ENCODE measurements around the gene RINL.
A peak's percentile ranks its signal among the peaks of the same experiment; 100 is the strongest.
"Not testable (repeated sequence)": the region's sequence is repeated elsewhere in the genome, so short reads cannot be mapped to it uniquely, and the experiment has no call there.

The RINL gene

GRCh38 chr19:38873400-38873799 is 4.7 kb downstream of the RINL start:
- not testable (repeated sequence) for DNase-seq

DNA sequence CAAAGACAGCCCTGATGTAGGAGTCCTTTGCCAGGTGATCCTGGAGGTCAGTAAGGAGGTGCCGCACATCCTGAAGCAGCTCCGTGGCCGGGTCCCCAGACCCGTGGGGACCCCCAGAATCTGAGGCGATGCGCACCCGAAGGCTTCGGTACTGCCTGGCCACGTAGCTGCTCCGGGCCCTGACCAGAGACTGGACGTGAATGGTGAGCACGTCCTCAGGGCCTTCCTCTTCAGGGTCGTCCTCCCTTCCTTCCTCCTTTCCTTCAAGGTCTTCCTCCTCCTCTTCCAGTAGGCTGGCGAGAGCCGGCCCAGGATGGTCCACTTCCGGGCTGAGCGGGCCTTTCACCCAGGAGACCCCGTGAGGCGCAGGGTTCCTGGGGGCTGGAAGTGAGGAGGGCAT is 7.5 kb downstream of the RINL start:
- DNase-seq = no peak

GRCh38 chr19:38869836-38870607 is 8.1 kb downstream of the RINL start:
- DNase-seq = peak; percentile 92

DNA sequence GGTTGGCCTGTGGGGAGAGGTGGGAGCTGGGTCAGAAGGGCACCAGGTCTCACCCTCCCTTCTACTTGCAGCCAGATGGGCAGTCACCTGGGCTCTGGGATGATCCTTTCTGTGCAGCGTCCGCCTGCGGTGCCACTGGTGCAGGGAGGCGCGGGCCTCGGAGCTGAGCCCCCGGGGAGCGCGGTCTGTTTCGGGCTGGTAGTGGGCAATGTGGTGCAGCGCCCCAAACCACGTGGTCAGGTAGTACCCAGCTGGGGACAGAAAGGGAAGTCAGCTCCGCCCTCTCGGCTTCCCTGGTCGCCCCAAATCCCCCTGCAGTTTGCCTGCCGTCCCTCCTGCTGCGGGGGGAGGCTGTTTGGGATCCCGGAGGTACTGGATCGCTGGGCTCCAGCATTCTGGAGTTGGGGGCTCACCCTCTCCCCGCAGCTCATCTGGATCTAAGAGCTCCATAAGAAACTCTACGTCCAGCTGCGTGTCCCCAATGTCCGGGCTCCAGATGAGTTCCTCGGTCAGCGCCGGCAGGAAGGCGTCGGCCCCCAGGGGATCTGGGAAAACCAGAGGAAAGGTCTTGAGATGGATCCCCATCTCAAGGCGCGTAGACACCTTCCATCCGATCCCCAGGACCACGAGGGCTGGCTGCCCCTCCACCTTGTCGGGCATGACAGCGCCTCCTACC is 8.8 kb downstream of the RINL start:
- no peak for DNase-seq

GRCh38 chr19:38868551-38868950 is 9.5 kb downstream of the RINL start:
- no peak for DNase-seq

DNA sequence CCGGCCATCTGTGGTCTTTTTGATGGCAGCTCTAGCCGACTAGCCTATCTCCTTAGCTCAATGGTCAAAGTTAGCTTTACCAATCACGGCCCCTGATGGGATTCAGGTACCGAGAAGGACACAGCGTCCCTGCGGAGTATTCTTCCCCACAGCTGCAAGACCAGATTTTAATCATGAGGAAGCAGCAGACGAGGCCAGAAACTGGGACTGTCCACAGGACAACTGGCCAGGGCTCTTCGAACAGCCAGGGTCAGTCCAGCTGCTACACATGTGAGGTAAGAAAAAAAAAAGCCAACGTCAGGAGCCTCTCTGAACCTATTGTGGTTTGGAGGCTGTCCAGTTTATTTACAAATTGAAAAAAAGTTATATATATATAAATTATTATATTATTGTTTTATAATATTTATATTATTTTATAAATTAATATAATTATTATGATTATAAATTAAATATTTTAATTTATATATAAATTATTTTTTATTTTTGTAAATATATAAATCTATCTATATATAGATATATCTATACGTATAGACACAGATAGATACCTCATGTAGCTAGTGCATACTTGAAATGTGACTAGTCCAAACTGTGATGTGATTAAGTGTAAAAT is 10.8 kb downstream of the RINL start:
- DNase-seq = no peak

DNA sequence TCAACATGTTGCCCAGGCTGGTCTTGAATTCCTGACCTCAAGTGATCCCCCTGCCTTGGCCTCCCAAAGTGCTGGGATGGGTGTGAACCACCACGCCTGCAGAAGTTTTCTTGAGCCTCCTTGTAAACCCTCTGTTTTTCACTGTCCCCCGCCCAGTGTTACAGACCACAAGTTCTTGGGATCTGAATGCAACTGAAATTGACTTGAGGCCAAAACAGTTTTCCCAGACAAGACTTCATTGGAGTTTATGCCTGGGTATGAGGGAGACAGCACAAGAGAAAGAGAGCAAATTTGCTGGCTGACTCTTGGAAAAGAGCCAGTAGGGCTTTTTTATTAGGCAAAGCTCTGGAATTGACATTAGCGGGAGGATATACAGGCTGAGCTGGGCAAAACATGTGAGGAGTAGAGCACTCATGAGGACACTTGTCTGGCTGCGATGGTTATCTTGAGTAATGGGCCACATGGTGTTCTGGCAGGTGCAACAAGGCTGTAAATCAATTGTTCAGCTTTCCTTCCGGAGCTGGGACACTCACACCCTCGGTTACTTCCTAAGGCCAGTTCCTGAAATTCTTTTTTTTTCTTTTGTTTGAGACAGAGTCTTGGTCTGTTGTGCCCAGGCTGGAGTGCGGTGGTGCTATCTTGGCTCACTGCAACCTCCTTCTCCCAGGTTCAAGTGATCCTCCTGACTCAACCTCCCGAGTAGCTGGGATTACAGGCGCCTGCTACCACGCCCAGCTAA is 15.6 kb downstream of the RINL start:
- DNase-seq = no peak

- DNase-seq = no peak
Observed at GRCh38 chr19:38861368-38861767, 16.7 kb downstream of the RINL start.

DNA sequence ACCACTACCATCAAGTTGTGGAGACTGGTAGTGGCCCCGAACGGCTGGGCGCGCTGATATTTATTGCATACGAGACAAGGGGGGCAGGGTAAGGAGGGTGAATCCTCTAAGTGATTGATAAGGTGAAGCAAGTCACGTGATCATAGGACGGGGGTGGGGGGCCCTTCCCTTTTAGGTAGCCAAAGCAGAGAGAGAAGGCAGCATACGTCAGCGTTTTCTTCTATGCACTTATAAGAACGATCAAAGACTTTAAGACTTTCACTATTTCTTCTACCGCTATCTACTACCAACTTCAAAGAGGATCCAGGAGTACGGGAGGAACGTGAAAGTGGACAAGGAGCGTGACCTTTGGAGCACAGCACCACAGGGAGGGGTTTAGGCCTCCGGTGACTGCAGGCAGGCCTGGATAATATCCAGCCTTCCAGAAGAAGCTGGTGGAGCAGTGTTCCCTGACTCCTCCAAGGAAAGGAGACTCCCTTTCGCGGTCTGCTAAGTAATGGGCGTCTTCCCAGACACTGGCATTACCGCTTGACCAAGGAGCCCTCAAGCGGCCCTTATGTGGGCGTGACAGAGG is 18.4 kb downstream of the RINL start:
- DNase-seq = not testable (repeated sequence)

- DNase-seq = no peak
Observed at GRCh38 chr19:38856813-38857212, 21.3 kb downstream of the RINL start.

DNA sequence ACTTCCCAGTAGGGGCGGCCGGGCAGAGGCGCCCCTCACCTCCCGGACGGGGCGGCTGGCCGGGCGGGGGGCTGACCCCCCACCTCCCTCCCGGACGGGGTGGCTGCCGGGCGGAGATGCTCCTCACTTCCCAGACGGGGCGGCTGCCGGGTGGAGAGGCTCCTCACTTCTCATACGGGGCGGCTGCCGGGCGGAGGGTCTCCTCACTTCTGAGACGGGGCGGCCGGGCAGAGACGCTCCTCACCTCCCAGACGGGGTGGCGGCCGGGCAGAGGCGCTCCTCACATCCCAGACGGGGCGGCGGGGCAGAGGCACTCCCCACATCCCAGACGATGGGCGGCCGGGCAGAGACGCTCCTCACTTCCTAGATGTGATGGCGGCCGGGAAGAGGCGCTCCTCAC is 22.3 kb downstream of the RINL start:
- not testable (repeated sequence) for DNase-seq

DNA sequence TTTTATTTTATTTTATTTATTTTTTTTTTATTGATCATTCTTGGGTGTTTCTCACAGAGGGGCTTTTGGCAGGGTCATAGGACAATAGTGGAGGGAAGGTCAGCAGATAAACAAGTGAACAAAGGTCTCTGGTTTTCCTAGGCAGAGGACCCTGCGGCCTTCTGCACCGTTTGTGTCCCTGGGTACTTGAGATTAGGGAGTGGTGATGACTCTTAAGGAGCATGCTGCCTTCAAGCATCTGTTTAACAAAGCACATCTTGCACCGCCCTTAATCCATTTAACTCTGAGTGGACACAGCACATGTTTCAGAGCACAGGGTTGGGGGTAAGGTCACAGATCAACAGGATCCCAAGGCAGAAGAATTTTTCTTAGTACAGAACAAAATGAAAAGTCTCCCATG is 23.1 kb downstream of the RINL start:
- not testable (repeated sequence) for DNase-seq

DNA sequence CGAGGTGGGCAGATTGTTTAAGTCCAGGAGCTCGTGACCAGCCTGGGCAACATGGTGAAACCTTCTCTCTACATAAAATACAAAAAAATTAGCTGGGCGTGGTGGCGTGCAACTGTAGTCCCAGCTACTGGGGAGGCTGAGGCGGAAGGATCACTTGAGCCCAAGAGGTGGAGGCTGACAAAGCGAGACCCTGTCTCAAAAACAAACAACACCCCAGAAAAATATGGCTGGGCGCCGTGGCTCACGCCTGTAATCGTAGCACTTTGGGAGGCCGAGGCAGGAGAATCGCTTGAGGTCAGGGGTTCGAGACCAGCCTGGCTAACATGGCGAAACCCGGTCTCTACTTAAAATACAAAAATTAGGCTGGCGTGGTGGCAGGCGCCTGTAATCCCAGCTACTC is 24.9 kb downstream of the RINL start:
- DNase-seq = no peak

DNA sequence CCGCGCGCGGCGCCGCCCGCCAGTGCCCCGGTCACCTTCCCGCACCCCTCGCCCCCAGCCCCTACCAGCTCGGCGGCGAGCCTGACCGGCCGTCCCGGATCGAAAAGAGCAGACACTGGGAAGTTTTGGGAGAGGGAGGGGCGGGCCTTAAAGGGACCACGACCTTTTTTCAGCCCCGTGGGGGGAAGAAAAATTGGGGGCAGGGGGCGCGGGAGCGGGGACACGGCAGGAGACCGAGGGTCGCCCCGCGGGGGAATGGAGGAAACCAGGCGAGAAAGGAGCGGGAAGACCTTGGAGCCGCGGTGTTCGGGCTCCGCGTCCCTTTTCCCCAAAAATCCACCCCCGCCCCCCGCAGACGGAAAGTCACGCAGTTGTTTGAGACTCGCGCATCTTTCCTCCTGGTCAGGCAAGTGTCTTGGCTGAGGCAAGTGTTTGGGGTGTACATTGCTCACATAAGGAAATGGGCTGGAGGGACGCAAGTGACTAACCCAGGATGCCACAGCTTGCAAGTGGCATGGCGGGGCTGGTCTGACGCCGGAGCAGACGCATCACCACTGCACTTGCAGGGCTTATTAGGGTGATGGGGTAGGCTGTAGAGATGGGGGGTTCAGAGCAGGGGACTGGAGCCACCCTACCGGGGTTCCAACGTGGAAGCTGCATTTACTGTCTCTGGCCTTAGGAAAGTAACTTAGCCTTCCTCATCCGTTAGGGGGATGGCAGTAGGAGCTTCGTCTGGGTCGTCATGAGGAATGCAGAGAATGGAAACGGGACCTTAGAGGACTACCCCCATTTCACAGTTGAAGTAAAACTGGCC is 25.6 kb downstream of the RINL start:
- peak; percentile 74 for DNase-seq

- peak; percentile 92 for DNase-seq
Observed at GRCh38 chr19:38851622-38852230, 26.3 kb downstream of the RINL start.

- peak; percentile 31 for DNase-seq
Observed at GRCh38 chr19:38850976-38851621, 27.0 kb downstream of the RINL start.

DNA sequence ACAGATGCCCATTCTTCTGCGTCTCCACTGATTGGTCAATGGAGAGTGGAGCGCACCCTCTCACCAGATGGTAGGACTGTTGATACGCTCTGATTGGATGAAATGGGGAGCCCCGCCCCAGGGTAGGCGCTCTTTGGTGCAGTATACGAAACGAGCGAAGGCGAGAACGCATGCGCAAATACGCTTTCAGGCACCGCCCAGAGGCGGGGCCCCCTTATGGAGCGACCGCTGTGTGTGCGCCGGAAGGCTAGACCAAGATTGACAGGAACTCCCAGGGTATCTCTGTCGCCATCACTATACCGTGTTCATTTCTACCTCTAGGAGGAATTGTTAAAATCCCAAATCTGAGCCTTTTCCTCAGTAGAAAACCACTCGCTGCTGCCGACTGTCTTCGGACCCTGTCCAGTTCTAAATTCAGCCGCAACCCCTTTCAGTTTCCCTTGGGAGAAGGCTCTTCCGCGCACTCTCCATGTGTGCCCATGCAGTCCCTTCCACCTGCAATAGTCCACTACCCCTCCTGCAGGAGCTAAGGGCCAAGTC is 27.6 kb downstream of the RINL start:
- peak; percentile 99 for DNase-seq

DNA sequence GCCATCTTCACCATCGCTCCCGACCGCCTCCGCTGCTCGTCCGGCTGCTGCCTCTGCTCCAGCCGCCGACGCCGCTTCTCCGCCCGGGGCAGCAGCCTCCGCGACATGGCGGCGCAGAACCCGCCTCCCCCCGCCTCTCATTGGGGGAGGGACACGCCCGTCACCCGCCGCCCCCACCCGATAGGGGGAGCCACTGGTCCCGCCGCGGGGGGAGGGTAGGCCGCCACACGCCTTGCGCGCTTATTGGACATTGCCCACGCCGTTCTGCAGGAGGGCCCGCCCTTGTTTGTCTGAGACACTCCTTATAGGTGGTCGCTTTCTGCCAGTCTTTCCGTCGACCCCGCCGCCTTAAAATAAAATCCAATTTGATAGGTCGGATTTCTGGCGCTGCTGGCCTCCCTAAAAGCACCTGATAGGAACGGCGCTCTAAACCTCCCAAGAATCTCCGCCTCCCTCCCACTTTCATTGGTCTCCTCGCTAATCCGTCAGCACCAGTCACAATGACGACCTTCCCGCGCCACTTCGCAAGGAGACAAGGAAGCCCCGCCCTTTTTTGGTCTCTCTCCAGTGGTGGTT is 28.1 kb downstream of the RINL start, which contains the start of gene HNRNPL:
Gene HNRNPL (minus strand): TSS at position 127 of the 576 bp plus-strand sequence. CDS start 20 bp downstream, at position 107.
- peak; percentile 100 for DNase-seq

DNA sequence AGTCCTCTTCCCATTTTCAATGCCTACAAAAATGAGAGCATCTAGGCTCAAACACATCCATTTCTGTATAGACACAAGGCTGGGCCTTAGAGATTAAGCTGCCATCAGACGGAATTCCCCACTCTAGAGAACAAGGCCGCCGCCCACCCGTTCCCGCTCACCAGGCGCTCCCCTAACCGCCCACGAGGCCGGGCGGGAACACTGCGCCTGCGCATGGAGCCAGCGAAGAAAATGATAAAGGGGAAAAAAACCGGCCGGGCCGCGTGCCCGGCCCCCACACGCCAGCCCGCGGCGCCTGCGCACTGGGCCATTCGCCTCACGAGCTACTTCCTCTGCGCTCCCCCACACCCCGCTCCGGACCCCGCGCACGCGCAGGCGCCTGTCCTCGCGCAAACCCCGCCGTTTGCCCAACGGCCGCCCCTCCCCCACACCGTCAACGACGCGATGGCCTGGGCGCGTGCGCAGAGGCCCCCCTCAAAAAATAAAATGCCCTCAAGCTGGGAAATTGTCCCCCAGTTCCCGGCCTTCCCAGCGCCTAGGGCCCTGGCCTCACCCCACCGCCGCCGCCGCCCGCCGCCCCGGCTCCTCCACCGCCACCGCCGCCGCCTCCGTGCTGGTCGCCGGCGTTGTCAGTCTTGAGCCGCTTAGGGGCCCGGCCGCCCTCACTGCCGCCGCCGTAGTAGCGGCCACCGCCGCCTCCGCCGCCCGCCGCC is 28.8 kb downstream of the RINL start:
- DNase-seq = peak; percentile 98
